Measurements from ENCODE around the gene OPCML. TPM values are rescaled to one million over a fixed set of nuclear protein-coding genes. Genes with fewer than 3 reads are reported as not detected.

Gene OPCML
- total and polyA plus RNA-seq, 2 experiments from 2014 or later, result 1.2 to 4.4 TPM

DNA sequence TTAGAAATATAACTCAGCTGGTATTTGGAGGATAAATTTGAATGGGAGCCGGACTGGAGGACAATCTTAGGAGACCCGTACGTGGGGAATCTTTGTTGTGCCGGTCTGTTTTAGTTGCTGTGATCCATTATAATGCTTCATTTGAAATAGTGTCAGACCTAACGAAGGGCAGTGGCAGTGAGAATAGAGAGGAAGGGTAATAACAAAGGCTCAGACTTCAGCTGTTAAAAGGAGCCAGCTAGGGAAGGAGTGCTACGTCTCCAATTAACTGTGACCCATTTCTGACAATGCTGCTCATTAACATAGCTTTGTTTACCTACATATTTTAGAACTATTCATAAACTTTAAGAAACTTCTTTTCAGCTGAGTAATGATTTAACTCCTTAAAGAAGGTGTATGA, 246.9 kb downstream of the OPCML start:
- Histone ChIP-seq H3K4me3 (no peak overlapping the region), H3K4me2 (0 out of 2 replicates have a peak overlapping the region, but pooled peaks have one; percentile 28), H2AFZ (no peak overlapping the region), H3F3A (replicated peaks; ENCODE audit: low read depth) (0 out of 2 replicates have a peak, but pooled peaks cover 3% of the 10 kb centered on the region), H4K20me1 (replicated peaks; ENCODE audit: insufficient read depth) (no peaks in the 10 kb centered on the region), H3K4me1 (ENCODE audit: insufficient read depth) (peaks cover 30% of the 10 kb centered on the region), H3K36me3 (ENCODE audit: insufficient read depth) (no peaks in the 10 kb centered on the region), H3K9me2 (ENCODE audit: insufficient read depth) (peaks cover 20% of the 10 kb centered on the region; the same call in 1 of the 2 replicates), H3K27me3 (ENCODE audit: insufficient read depth) (no peaks in the 10 kb centered on the region), H3K79me2 (replicated peaks; ENCODE audit: insufficient read depth) (no peaks in the 10 kb centered on the region), H3K27ac (ENCODE audit: low read depth) (no peak overlapping the region)
- DNase-seq (ENCODE audit: low spot score) (peak; percentile 27), ATAC-seq (peak; percentile 77)
- H3K4me1 Mint-ChIP-seq, result peaks cover 22% of the 10 kb centered on the region
- no peak overlapping the region for H3K4me3 Mint-ChIP-seq
- TF ChIP-seq JUNB (IDR thresholded peaks at IDR 0.05; ENCODE audit: unreplicated experiment) (no peak), STAT1 (IDR thresholded peaks at IDR 0.05; ENCODE audit: unreplicated experiment) (no peak), NANOG (IDR thresholded peaks at IDR 0.05; ENCODE audit: borderline replicate concordance) (no peak), EZH2 (IDR thresholded peaks at IDR 0.05; ENCODE audit: low read depth, unreplicated experiment) (no peak), POLR2AphosphoS5 (IDR thresholded peaks at IDR 0.05; ENCODE audit: low read depth) (no peak)
- TF ChIP-seq, protein P1, sequence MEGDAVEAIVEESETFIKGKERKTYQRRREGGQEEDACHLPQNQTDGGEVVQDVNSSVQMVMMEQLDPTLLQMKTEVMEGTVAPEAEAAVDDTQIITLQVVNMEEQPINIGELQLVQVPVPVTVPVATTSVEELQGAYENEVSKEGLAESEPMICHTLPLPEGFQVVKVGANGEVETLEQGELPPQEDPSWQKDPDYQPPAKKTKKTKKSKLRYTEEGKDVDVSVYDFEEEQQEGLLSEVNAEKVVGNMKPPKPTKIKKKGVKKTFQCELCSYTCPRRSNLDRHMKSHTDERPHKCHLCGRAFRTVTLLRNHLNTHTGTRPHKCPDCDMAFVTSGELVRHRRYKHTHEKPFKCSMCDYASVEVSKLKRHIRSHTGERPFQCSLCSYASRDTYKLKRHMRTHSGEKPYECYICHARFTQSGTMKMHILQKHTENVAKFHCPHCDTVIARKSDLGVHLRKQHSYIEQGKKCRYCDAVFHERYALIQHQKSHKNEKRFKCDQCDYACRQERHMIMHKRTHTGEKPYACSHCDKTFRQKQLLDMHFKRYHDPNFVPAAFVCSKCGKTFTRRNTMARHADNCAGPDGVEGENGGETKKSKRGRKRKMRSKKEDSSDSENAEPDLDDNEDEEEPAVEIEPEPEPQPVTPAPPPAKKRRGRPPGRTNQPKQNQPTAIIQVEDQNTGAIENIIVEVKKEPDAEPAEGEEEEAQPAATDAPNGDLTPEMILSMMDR (conservative IDR thresholded peaks at IDR 0.05; ENCODE audit: low read depth in 2 of 2), result no peak
- TF ChIP-seq, protein P2, sequence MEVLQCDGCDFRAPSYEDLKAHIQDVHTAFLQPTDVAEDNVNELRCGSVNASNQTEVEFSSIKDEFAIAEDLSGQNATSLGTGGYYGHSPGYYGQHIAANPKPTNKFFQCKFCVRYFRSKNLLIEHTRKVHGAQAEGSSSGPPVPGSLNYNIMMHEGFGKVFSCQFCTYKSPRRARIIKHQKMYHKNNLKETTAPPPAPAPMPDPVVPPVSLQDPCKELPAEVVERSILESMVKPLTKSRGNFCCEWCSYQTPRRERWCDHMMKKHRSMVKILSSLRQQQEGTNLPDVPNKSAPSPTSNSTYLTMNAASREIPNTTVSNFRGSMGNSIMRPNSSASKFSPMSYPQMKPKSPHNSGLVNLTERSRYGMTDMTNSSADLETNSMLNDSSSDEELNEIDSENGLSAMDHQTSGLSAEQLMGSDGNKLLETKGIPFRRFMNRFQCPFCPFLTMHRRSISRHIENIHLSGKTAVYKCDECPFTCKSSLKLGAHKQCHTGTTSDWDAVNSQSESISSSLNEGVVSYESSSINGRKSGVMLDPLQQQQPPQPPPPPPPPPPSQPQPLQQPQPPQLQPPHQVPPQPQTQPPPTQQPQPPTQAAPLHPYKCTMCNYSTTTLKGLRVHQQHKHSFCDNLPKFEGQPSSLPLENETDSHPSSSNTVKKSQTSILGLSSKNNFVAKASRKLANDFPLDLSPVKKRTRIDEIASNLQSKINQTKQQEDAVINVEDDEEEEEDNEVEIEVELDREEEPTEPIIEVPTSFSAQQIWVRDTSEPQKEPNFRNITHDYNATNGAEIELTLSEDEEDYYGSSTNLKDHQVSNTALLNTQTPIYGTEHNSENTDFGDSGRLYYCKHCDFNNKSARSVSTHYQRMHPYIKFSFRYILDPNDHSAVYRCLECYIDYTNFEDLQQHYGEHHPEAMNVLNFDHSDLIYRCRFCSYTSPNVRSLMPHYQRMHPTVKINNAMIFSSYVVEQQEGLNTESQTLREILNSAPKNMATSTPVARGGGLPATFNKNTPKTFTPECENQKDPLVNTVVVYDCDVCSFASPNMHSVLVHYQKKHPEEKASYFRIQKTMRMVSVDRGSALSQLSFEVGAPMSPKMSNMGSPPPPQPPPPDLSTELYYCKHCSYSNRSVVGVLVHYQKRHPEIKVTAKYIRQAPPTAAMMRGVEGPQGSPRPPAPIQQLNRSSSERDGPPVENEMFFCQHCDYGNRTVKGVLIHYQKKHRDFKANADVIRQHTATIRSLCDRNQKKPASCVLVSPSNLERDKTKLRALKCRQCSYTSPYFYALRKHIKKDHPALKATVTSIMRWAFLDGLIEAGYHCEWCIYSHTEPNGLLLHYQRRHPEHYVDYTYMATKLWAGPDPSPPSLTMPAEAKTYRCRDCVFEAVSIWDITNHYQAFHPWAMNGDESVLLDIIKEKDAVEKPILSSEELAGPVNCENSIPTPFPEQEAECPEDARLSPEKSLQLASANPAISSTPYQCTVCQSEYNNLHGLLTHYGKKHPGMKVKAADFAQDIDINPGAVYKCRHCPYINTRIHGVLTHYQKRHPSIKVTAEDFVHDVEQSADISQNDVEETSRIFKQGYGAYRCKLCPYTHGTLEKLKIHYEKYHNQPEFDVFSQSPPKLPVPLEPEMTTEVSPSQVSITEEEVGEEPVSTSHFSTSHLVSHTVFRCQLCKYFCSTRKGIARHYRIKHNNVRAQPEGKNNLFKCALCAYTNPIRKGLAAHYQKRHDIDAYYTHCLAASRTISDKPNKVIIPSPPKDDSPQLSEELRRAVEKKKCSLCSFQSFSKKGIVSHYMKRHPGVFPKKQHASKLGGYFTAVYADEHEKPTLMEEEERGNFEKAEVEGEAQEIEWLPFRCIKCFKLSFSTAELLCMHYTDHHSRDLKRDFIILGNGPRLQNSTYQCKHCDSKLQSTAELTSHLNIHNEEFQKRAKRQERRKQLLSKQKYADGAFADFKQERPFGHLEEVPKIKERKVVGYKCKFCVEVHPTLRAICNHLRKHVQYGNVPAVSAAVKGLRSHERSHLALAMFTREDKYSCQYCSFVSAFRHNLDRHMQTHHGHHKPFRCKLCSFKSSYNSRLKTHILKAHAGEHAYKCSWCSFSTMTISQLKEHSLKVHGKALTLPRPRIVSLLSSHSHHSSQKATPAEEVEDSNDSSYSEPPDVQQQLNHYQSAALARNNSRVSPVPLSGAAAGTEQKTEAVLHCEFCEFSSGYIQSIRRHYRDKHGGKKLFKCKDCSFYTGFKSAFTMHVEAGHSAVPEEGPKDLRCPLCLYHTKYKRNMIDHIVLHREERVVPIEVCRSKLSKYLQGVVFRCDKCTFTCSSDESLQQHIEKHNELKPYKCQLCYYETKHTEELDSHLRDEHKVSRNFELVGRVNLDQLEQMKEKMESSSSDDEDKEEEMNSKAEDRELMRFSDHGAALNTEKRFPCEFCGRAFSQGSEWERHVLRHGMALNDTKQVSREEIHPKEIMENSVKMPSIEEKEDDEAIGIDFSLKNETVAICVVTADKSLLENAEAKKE (CRISPR knock-in tag; IDR thresholded peaks at IDR 0.05), result no peak
- peaks cover 2% of the 10 kb centered on the region for H3K27me3 Mint-ChIP-seq (ENCODE audit: insufficient read depth, low read depth, poor library complexity)
- H3K9me3 Mint-ChIP-seq, result no peaks in the 10 kb centered on the region
- H3K36me3 Mint-ChIP-seq (ENCODE audit: low read depth), result peaks cover 8% of the 10 kb centered on the region; the same call in 2 of the 3 replicates
- peak overlapping the region; percentile 22; the same call in 1 of the 2 replicates for H3K27ac Mint-ChIP-seq

All from GM23338 (cell line).